Measurements from ENCODE around the gene ABHD8. TPM values are rescaled to one million over a fixed set of nuclear protein-coding genes. Genes with fewer than 3 reads are reported as not detected.

Gene ABHD8
- total and polyA plus RNA-seq, 2 experiments from 2014 or later, result 5.5 to 16.5 TPM

GRCh38 chr19:17266026-17266425 lies 37.2 kb downstream of the ABHD8 start:
- H3K27me3 Mint-ChIP-seq (ENCODE audit: insufficient read depth, low read depth, poor library complexity), result peaks cover 23% of the 10 kb centered on the region
- H3K4me1 ChIP-seq (ENCODE audit: insufficient read depth), result 0 out of 2 replicates have a peak, but pooled peaks cover 5% of the 10 kb centered on the region
- DNase-seq (ENCODE audit: low spot score) (no peak), ATAC-seq (no peak)
- no peak overlapping the region for H2AFZ ChIP-seq
- no peaks in the 10 kb centered on the region for H4K20me1 ChIP-seq (replicated peaks; ENCODE audit: insufficient read depth)
- H3K27me3 ChIP-seq (ENCODE audit: insufficient read depth), result no peaks in the 10 kb centered on the region
- peaks cover 12% of the 10 kb centered on the region; the same call in 1 of the 2 replicates for H3K79me2 ChIP-seq (replicated peaks; ENCODE audit: insufficient read depth)
- H3K4me1 Mint-ChIP-seq, result peaks cover 21% of the 10 kb centered on the region
- no peak overlapping the region for H3K4me2 ChIP-seq
- no peak overlapping the region for H3K4me3 Mint-ChIP-seq
- H3F3A ChIP-seq (replicated peaks; ENCODE audit: low read depth), result peaks cover 2% of the 10 kb centered on the region; the same call in 1 of the 2 replicates
- no peak for TF ChIP-seq ZNF114 (CRISPR knock-in tag; IDR thresholded peaks at IDR 0.05)
- no peak for TF ChIP-seq CTCF (conservative IDR thresholded peaks at IDR 0.05; ENCODE audit: low read depth in 2 of 2)
- TF ChIP-seq ZNF331 (CRISPR knock-in tag; IDR thresholded peaks at IDR 0.05; ENCODE audit: low read depth), result no peak
- no peak for TF ChIP-seq NANOG (IDR thresholded peaks at IDR 0.05; ENCODE audit: borderline replicate concordance)
- no peak for TF ChIP-seq CREB1 (CRISPR knock-in tag; IDR thresholded peaks at IDR 0.05; ENCODE audit: low read depth)
- no peak for TF ChIP-seq EZH2 (IDR thresholded peaks at IDR 0.05; ENCODE audit: low read depth, unreplicated experiment)
- no peak for TF ChIP-seq ZNF462 (CRISPR knock-in tag; IDR thresholded peaks at IDR 0.05)
- TF ChIP-seq JUNB (IDR thresholded peaks at IDR 0.05; ENCODE audit: unreplicated experiment), result no peak
- TF ChIP-seq ETS1 (IDR thresholded peaks at IDR 0.05), result no peak
- TF ChIP-seq EZH2phosphoT487 (IDR thresholded peaks at IDR 0.05; ENCODE audit: unreplicated experiment), result no peak
- no peak for TF ChIP-seq POLR2AphosphoS5 (IDR thresholded peaks at IDR 0.05; ENCODE audit: low read depth)
- TF ChIP-seq REST (IDR thresholded peaks at IDR 0.05; ENCODE audit: unreplicated experiment), result no peak
- no peak for TF ChIP-seq STAT1 (IDR thresholded peaks at IDR 0.05; ENCODE audit: unreplicated experiment)
- peaks cover 4% of the 10 kb centered on the region; the same call in 1 of the 2 replicates for H3K36me3 ChIP-seq (ENCODE audit: insufficient read depth)
- H3K27ac Mint-ChIP-seq, result no peak overlapping the region
- H3K27ac ChIP-seq (ENCODE audit: low read depth), result peak overlapping the region; percentile 90
- H3K36me3 Mint-ChIP-seq (ENCODE audit: low read depth), result peaks cover 26% of the 10 kb centered on the region
- H3K9me3 Mint-ChIP-seq, result peaks cover 6% of the 10 kb centered on the region; the same call in 2 of the 3 replicates
- no peaks in the 10 kb centered on the region for H3K9me2 ChIP-seq (ENCODE audit: insufficient read depth)
- H3K4me3 ChIP-seq, result no peak overlapping the region
